Measurements from ENCODE around the gene YRDC. TPM values are rescaled to one million over a fixed set of nuclear protein-coding genes. Genes with fewer than 3 reads are reported as not detected.

Gene YRDC
- total and polyA plus RNA-seq, 4 experiments from 2014 or later = 13.8 to 28.6 (median 17.7) TPM

DNA sequence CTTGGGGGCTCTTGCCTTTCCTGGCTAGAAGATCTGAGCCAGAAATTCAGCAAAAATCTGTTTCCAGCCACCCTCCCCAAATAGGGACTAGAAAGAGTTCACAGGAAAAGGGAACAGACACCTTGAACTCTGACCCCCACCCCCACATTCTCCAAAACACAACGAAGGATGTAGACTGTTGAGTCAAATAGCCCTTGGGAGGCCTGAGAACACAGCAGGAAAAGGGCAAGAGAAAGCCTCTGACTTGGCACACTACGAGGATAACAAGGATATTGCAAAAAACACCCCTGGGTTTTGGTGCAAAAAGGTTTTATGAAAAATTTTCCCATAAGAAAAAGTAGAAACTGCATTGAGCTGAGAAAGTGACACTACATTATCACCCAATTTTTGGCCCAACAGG lies 1.9 kb upstream of the YRDC start:
- ChIA-PET POLR2A (ENCODE audit: partially characterized antibody) (no interaction called here), CTCF (ENCODE audit: partially characterized antibody) (no interaction called here)
- Histone ChIP-seq H3K4me3 (ENCODE audit: low read length in 2 of 2) (no peak overlapping the region), H3K27me3 (ENCODE audit: insufficient read depth, low read length) (no peaks in the 10 kb centered on the region), H3K9me3 (ENCODE audit: control insufficient read depth in 1 of 2, low read length in 2 of 2) (no peaks in the 10 kb centered on the region), H3K4me1 (ENCODE audit: insufficient read depth, low read length) (peaks cover 40% of the 10 kb centered on the region), H3K36me3 (ENCODE audit: insufficient read depth, low read length) (peaks cover 12% of the 10 kb centered on the region), H3K27ac (ENCODE audit: low read depth, low read length) (no peak overlapping the region)
- H3K9me3 Mint-ChIP-seq = no peaks in the 10 kb centered on the region
- intact Hi-C loops (cut with micrococcal nuclease) = loop anchor here (5.0 kb wide), 1 partner anchor 333 kb away; no protein-coding TSS in a partner anchor
- H3K27me3 Mint-ChIP-seq = no peaks in the 10 kb centered on the region
- H3K36me3 Mint-ChIP-seq = peaks cover 13 to 40% of the 10 kb centered on the region in 2 donors
- peaks cover 13 to 47% (median 32%) of the 10 kb centered on the region in 4 donors for H3K4me1 Mint-ChIP-seq
- no peak for DNase-seq
- peak overlapping the region in 3 of 7 donors; percentile 22 to 93 (median 32) for H3K27ac Mint-ChIP-seq
- peak overlapping the region in 1 of 8 donors; percentile 50 for H3K4me3 Mint-ChIP-seq

DNA sequence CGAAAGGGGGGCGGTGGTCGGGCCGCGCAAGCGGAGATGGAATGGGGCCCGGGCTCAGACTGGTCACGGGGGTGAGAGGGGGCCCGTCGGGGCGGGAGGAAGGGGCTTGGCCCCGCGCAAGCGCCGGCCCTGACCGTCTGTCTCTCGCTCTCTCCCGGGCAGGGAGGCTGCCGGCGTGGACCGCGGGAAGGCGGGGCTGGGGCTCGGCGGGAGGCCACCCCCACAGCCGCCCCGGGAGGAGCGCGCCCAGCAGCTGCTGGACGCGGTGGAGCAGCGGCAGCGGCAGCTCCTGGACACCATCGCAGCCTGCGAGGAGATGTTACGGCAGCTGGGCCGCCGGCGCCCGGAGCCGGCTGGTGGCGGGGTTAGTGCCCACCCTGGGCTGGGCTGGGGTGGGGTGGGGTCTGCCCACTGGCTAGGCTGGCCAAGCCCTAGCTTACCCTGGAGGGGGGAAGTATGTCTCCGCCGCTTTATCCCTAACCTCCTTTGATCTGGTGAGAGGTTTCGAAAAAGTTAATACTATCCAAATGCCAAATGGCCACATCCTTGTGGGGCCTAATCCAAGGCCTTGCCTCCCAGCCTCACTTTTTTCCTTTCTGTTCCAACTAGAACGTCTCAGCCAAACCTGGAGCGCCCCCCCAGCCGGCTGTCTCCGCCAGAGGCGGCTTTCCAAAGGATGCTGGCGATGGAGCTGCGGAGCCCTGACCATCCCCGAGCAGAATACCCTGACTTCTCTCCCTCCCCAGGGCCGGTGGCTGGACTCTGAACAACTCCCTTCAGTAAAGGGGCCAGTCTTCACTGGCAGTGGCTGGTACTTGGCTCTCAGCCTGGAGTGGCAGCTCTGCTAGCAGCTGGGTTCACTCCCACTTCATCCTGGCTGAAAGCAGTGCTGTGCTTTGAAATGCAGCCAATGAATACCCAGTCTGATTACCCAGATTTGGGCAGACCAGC lies 636 bp upstream of the YRDC start:
- intact Hi-C loops (cut with micrococcal nuclease) = loop anchor here (1.0 to 5.0 kb wide), 2 partner anchors 51 to 331 kb away; partner anchors contain the start of gene MTF1
- Mint-ChIP-seq H3K27me3 (no peaks in the 10 kb centered on the region), H3K9me3 (no peaks in the 10 kb centered on the region), H3K4me1 (peaks cover 13 to 57% (median 32%) of the 10 kb centered on the region in 4 donors), H3K27ac (peak overlapping the region; percentile 93 to 99 (median 98)), H3K36me3 (peaks cover 17 to 45% of the 10 kb centered on the region in 2 donors), H3K4me3 (peak overlapping the region; percentile 92 to 98 (median 96))
- Histone ChIP-seq H3K36me3 (ENCODE audit: insufficient read depth, low read length) (peaks cover 25% of the 10 kb centered on the region), H3K27me3 (ENCODE audit: insufficient read depth, low read length) (no peaks in the 10 kb centered on the region), H3K4me1 (ENCODE audit: insufficient read depth, low read length) (peaks cover 40% of the 10 kb centered on the region), H3K27ac (ENCODE audit: low read depth, low read length) (peak overlapping the region; percentile 89), H3K4me3 (ENCODE audit: low read length in 2 of 2) (peak overlapping the region; percentile 12 to 56), H3K9me3 (ENCODE audit: control insufficient read depth in 1 of 2, low read length in 2 of 2) (no peaks in the 10 kb centered on the region)
- ChIA-PET CTCF (ENCODE audit: partially characterized antibody) (interaction anchor here (1.0 to 2.9 kb wide), 2 partner anchors 51 to 116 kb away, joined by 5 to 20 read pairs; partner anchors contain the start of genes CDCA8 and MTF1), POLR2A (ENCODE audit: partially characterized antibody) (interaction anchor here (0.9 to 2.7 kb wide), 13 partner anchors 8 to 330 kb away, joined by 3 to 34 read pairs (median 4); partner anchors contain the start of genes CDCA8, INPP5B and MTF1)
- no peak for DNase-seq

DNA sequence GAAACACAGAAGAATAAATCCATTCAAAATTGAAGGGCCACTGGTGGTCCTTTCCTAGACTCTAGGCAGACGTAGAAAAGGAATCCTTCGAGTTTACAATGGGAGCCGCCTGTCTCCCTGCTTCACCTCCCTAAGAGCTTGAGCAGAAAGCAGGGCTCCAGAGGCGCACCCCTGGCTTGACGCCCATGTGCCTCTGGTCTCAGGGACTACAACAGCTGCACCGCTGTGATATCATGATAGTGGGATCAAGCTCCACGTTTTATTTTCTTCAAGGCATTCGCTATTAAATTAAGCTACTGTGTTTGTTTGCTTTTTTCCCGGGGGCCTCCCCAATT lies 821 bp downstream of the YRDC start:
- CTCF ChIA-PET (ENCODE audit: partially characterized antibody) = interaction anchor here (1.0 to 2.9 kb wide), 2 partner anchors 52 to 114 kb away, joined by 5 to 20 read pairs; partner anchors contain the start of genes CDCA8 and MTF1
- peaks cover 37% of the 10 kb centered on the region for H3K36me3 ChIP-seq (ENCODE audit: insufficient read depth, low read length)
- intact Hi-C loops (cut with micrococcal nuclease) = loop anchor here (5.0 kb wide), 1 partner anchor 330 kb away; no protein-coding TSS in a partner anchor

DNA sequence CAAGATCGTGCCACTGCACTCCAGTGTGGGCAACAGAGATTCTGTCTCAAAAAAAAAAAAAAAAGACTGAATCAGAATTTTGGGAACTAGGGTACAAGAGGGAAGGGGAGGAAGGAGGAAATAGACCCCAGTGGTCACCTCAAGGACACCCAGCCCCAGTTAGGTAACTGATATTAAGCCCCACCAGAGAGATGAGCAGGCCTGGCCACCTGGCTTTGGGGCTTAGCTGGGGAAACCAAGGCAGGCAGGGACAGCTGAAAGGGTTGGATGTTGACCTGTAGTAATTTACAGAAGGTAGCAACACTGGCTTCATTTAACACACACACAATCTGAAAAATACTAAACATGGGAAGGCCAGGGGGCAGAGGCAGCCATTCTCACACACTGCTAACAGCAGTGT lies 5.6 kb downstream of the YRDC start:
- intact Hi-C loops (cut with micrococcal nuclease) = no loop called here
- peak overlapping the region in 3 of 7 donors; percentile 22 to 78 (median 64) for H3K27ac Mint-ChIP-seq
- no peak for DNase-seq
- H3K27ac ChIP-seq (ENCODE audit: low read depth, low read length) = no peak overlapping the region
- H3K4me3 ChIP-seq (ENCODE audit: low read length in 2 of 2) = no peak overlapping the region
- ChIA-PET CTCF (ENCODE audit: partially characterized antibody) (interaction anchor here (0.7 kb wide), 1 partner anchor 287 kb away, joined by 3 read pairs; no protein-coding TSS in a partner anchor), POLR2A (ENCODE audit: partially characterized antibody) (no interaction called here)
- peaks cover 41% of the 10 kb centered on the region for H3K36me3 ChIP-seq (ENCODE audit: insufficient read depth, low read length)
- no peak overlapping the region for H3K4me3 Mint-ChIP-seq
- no peaks in the 10 kb centered on the region for H3K9me3 ChIP-seq (ENCODE audit: control insufficient read depth in 1 of 2, low read length in 2 of 2)
- peaks cover 4 to 29% (median 17%) of the 10 kb centered on the region in 4 donors for H3K4me1 Mint-ChIP-seq
- peaks cover 24% of the 10 kb centered on the region for H3K4me1 ChIP-seq (ENCODE audit: insufficient read depth, low read length)
- H3K9me3 Mint-ChIP-seq = no peaks in the 10 kb centered on the region
- H3K27me3 Mint-ChIP-seq = no peaks in the 10 kb centered on the region
- no peaks in the 10 kb centered on the region for H3K27me3 ChIP-seq (ENCODE audit: insufficient read depth, low read length)
- H3K36me3 Mint-ChIP-seq = peaks cover 46 to 63% of the 10 kb centered on the region in 2 donors

More for the DNA sequence above, 821 bp downstream of the YRDC start:
- Mint-ChIP-seq H3K4me1 (peaks cover 13 to 57% (median 32%) of the 10 kb centered on the region in 4 donors), H3K4me3 (peak overlapping the region; percentile 84 to 89 (median 86)), H3K27me3 (no peaks in the 10 kb centered on the region), H3K36me3 (peaks cover 28 to 54% of the 10 kb centered on the region in 2 donors), H3K27ac (peak overlapping the region; percentile 84 to 94 (median 92)), H3K9me3 (no peaks in the 10 kb centered on the region)
- Histone ChIP-seq H3K4me3 (ENCODE audit: low read length in 2 of 2) (peak overlapping the region; percentile 56 to 83), H3K27ac (ENCODE audit: low read depth, low read length) (peak overlapping the region; percentile 89), H3K27me3 (ENCODE audit: insufficient read depth, low read length) (no peaks in the 10 kb centered on the region), H3K4me1 (ENCODE audit: insufficient read depth, low read length) (peaks cover 40% of the 10 kb centered on the region), H3K9me3 (ENCODE audit: control insufficient read depth in 1 of 2, low read length in 2 of 2) (no peaks in the 10 kb centered on the region)
- POLR2A ChIA-PET (ENCODE audit: partially characterized antibody) = interaction anchor here (1.0 to 2.7 kb wide), 11 partner anchors 8 to 293 kb away, joined by 3 to 34 read pairs (median 4); partner anchors contain the start of genes CDCA8, MEAF6 and MTF1
- no peak for DNase-seq

DNA sequence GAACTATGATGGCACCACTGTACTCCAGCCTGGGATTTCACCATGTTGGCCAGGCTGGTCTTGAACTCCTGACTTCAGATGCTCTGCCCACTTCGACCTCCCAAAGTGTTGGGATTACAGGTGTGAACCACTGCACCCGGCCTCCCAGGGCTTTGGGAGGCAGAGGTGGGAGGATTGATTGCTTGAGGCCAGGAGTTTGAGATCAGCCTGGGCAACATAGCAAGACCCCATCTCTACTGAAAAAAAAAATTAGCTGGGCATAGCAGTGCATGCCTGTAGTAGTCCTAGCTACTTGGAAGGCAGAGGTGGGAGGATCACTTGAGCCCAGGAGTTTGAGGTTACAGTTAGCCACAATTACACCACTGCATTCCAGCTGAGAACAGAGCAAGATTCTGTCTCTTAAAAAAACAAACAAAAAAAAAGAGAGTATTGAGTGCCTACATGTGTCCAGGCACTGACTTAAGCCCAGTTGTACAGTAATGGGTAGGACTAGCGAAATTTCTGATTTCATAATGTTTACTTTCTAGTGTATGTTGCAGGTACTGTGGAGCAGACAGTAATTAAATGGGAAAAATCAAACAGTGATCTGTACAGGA lies 10.2 kb downstream of the YRDC start:
- ChIA-PET POLR2A (ENCODE audit: partially characterized antibody) (no interaction called here), CTCF (ENCODE audit: partially characterized antibody) (no interaction called here)
- no peak overlapping the region for H3K4me3 Mint-ChIP-seq
- Histone ChIP-seq H3K36me3 (ENCODE audit: insufficient read depth, low read length) (peaks cover 10% of the 10 kb centered on the region), H3K27me3 (ENCODE audit: insufficient read depth, low read length) (no peaks in the 10 kb centered on the region), H3K9me3 (ENCODE audit: control insufficient read depth in 1 of 2, low read length in 2 of 2) (no peaks in the 10 kb centered on the region), H3K27ac (ENCODE audit: low read depth, low read length) (no peak overlapping the region), H3K4me3 (ENCODE audit: low read length in 2 of 2) (no peak overlapping the region), H3K4me1 (ENCODE audit: insufficient read depth, low read length) (peaks cover 13% of the 10 kb centered on the region)
- peaks cover 23 to 24% of the 10 kb centered on the region in 2 donors for H3K36me3 Mint-ChIP-seq
- H3K27me3 Mint-ChIP-seq = peaks cover 4 to 6% of the 10 kb centered on the region in 2 donors
- peaks cover 2 to 17% (median 13%) of the 10 kb centered on the region in 4 donors for H3K4me1 Mint-ChIP-seq
- H3K9me3 Mint-ChIP-seq = no peaks in the 10 kb centered on the region
- H3K27ac Mint-ChIP-seq = peak overlapping the region in 1 of 7 donors; percentile 8
- intact Hi-C loops (cut with micrococcal nuclease) = no loop called here
- DNase-seq = no peak

DNA sequence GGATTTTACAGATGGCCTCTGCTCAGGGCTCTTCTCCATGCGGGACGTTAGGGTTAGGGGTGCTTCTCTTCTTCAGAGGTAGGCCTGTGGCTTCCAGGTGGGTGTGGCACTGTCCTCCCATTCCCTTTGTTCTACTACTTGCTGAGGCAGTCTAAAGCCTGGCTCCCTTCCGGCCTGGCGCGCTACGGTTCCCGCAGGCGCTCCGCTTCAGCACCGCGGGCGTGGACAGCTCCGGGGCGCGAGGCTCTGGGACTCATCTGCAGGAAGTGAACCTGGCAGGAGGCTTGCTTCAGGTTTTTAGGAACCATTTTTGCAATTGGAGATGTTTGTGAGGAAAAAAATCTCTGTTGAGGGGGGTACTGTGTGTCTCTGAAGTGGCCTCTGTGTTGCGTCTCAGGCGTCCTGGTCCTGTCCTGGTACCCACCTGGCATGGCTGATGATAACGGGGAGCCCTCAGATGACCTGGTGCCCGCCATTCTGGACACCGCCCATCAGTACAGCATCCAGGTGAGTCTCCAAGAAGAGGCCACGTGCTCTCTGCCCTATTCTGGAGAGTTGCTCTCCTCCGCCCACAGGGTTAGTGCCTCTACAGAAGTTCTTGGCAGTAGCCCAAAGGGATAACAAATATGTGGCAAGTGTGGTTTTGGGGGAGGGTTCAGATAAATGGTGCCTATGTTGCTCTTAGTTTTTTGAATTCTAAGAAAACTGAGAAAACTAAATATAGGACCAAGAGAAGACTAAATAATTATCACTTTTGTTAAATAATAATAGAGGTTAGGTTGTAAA lies 12.5 kb downstream of the YRDC start:
- H3K9me3 Mint-ChIP-seq = no peaks in the 10 kb centered on the region
- peak in 4 of 5 donors; percentile 27 to 49 (median 36) for DNase-seq
- Histone ChIP-seq H3K4me1 (ENCODE audit: insufficient read depth, low read length) (peaks cover 13% of the 10 kb centered on the region), H3K27ac (ENCODE audit: low read depth, low read length) (no peak overlapping the region), H3K9me3 (ENCODE audit: control insufficient read depth in 1 of 2, low read length in 2 of 2) (no peaks in the 10 kb centered on the region), H3K4me3 (ENCODE audit: low read length in 2 of 2) (no peak overlapping the region), H3K27me3 (ENCODE audit: insufficient read depth, low read length) (no peaks in the 10 kb centered on the region), H3K36me3 (ENCODE audit: insufficient read depth, low read length) (peaks cover 4% of the 10 kb centered on the region)
- H3K36me3 Mint-ChIP-seq = peaks cover 12 to 17% of the 10 kb centered on the region in 2 donors
- peaks cover 2 to 25% (median 13%) of the 10 kb centered on the region in 4 donors for H3K4me1 Mint-ChIP-seq
- H3K27ac Mint-ChIP-seq = peak overlapping the region in 2 of 7 donors; percentile 59 to 73
- intact Hi-C loops (cut with micrococcal nuclease) = no loop called here
- H3K27me3 Mint-ChIP-seq = peaks cover 12 to 26% of the 10 kb centered on the region in 2 donors
- CTCF ChIA-PET (ENCODE audit: partially characterized antibody) = no interaction called here
- H3K4me3 Mint-ChIP-seq = peak overlapping the region; percentile 63 to 88 (median 77)
- POLR2A ChIA-PET (ENCODE audit: partially characterized antibody) = no interaction called here
